ENCODE measurements around the gene ALG5. TPM values are rescaled to one million over a fixed set of nuclear protein-coding genes. Genes with fewer than 3 reads are reported as not detected.
A peak's percentile ranks its signal among the peaks of the same experiment; 100 is the strongest.

ALG5 gene
- 66.2 and 69.9 TPM in 2 replicates for total RNA-seq
- polyA plus RNA-seq, result 99.4 and 100 TPM in 2 replicates

GRCh38 chr13:36999054-36999714 is at the start of gene ALG5:
TSS of gene ALG5 (minus strand) at chr13:36999340. CDS start at chr13:36999300, 40 bp downstream.
- Histone ChIP-seq H3K79me2 (peaks cover 57% of the 10 kb centered on the region), H3K27ac (peak within 1 kb of the TSS; percentile 99), H3K4me1 (ENCODE audit: insufficient read depth) (peaks cover 14% of the 10 kb centered on the region), H3K4me2 (peak within 1 kb of the TSS; percentile 88), H4K20me1 (ENCODE audit: insufficient read depth, poor library complexity, severe bottlenecking) (no peaks in the 10 kb centered on the region), H2AFZ (peak within 1 kb of the TSS; percentile 79), H3K9me2 (replicated peaks; ENCODE audit: insufficient read depth) (no peaks in the 10 kb centered on the region), H3K27me3 (no peaks in the 10 kb centered on the region), H3K4me3 (peak within 1 kb of the TSS; percentile 84), H3K36me3 (replicated peaks; ENCODE audit: insufficient read depth, low read depth) (no peaks in the 10 kb centered on the region), H3K9me3 (ENCODE audit: low read depth) (no peaks in the 10 kb centered on the region)
- no peak for TF ChIP-seq EZH2 (IDR thresholded peaks at IDR 0.05; ENCODE audit: borderline replicate concordance)
- TF ChIP-seq CTCF (IDR thresholded peaks at IDR 0.05; ENCODE audit: poor library complexity), result peak; percentile 96
- no peak for TF ChIP-seq EZH2phosphoT487 (IDR thresholded peaks at IDR 0.05; ENCODE audit: low read depth, severe bottlenecking, unreplicated experiment)
- peak; percentile 95 for DNase-seq (ENCODE audit: low spot score)
- WGBS (ENCODE audit: low lambda C conversion rate, missing lambda C conversion rate), result 1% methylated on average over 52 of the region's 52 CpGs

GRCh38 chr13:37047846-37048245 is 48.7 kb upstream of the ALG5 start:
- H2AFZ ChIP-seq, result no peak overlapping the region
- no peak for TF ChIP-seq CTCF (IDR thresholded peaks at IDR 0.05; ENCODE audit: poor library complexity)
- no peak for TF ChIP-seq EZH2 (IDR thresholded peaks at IDR 0.05; ENCODE audit: borderline replicate concordance)
- TF ChIP-seq EZH2phosphoT487 (IDR thresholded peaks at IDR 0.05; ENCODE audit: low read depth, severe bottlenecking, unreplicated experiment), result no peak

GRCh38 chr13:37047032-37047431 is 47.9 kb upstream of the ALG5 start:
- no peaks in the 10 kb centered on the region for H3K27me3 ChIP-seq
- no peak overlapping the region for H3K4me3 ChIP-seq
- H3K9me2 ChIP-seq (replicated peaks; ENCODE audit: insufficient read depth), result no peaks in the 10 kb centered on the region
- no peak overlapping the region for H3K4me2 ChIP-seq
- 57% methylated on average over 2 of the region's 2 CpGs for WGBS (ENCODE audit: low lambda C conversion rate, missing lambda C conversion rate)
- peaks cover 38% of the 10 kb centered on the region for H4K20me1 ChIP-seq (ENCODE audit: insufficient read depth, poor library complexity, severe bottlenecking)
- no peaks in the 10 kb centered on the region for H3K4me1 ChIP-seq (ENCODE audit: insufficient read depth)
- H3K9me3 ChIP-seq (ENCODE audit: low read depth), result no peaks in the 10 kb centered on the region
- no peak for DNase-seq (ENCODE audit: low spot score)
- H3K79me2 ChIP-seq, result peaks cover 43% of the 10 kb centered on the region
- no peak overlapping the region for H3K27ac ChIP-seq
- TF ChIP-seq EZH2 (IDR thresholded peaks at IDR 0.05; ENCODE audit: borderline replicate concordance) (no peak), CTCF (IDR thresholded peaks at IDR 0.05; ENCODE audit: poor library complexity) (no peak), EZH2phosphoT487 (IDR thresholded peaks at IDR 0.05; ENCODE audit: low read depth, severe bottlenecking, unreplicated experiment) (no peak)
- no peaks in the 10 kb centered on the region for H3K36me3 ChIP-seq (replicated peaks; ENCODE audit: insufficient read depth, low read depth)
- H2AFZ ChIP-seq, result no peak overlapping the region

More at GRCh38 chr13:37047846-37048245, 48.7 kb upstream of the ALG5 start:
- Histone ChIP-seq H3K4me1 (ENCODE audit: insufficient read depth) (no peaks in the 10 kb centered on the region), H3K27me3 (no peaks in the 10 kb centered on the region), H3K9me2 (replicated peaks; ENCODE audit: insufficient read depth) (no peaks in the 10 kb centered on the region), H3K9me3 (ENCODE audit: low read depth) (no peaks in the 10 kb centered on the region), H3K27ac (no peak overlapping the region), H3K79me2 (peaks cover 52% of the 10 kb centered on the region), H3K4me3 (no peak overlapping the region), H3K4me2 (no peak overlapping the region), H3K36me3 (replicated peaks; ENCODE audit: insufficient read depth, low read depth) (no peaks in the 10 kb centered on the region), H4K20me1 (ENCODE audit: insufficient read depth, poor library complexity, severe bottlenecking) (peaks cover 44% of the 10 kb centered on the region)
- DNase-seq (ENCODE audit: low spot score), result no peak
- WGBS (ENCODE audit: low lambda C conversion rate, missing lambda C conversion rate), result 88% methylated on average over 3 of the region's 3 CpGs
